ENCODE measurements around the gene ABCD4.

- TF ChIP-seq EZH2phosphoT487 (IDR thresholded peaks at IDR 0.05; ENCODE audit: insufficient read depth, low read depth) (no peak), EZH2 (IDR thresholded peaks at IDR 0.05; ENCODE audit: insufficient read depth, poor library complexity, severe bottlenecking) (no peak)
These were observed 47.0 kb upstream of the ABCD4 start for GRCh38 chr14:74349757-74350156.

All from GM23248 (cell line).